UCSD-AML1 (cell line): Measurements from ENCODE around the gene DAB2IP.

Experiments used
- DNase-seq: peaks from one replicate; lab custom pipeline; 2025; ENCODE audit not compliant: unreplicated experiment; lab: John Stamatoyannopoulos, UW

DAB2IP gene

DNA sequence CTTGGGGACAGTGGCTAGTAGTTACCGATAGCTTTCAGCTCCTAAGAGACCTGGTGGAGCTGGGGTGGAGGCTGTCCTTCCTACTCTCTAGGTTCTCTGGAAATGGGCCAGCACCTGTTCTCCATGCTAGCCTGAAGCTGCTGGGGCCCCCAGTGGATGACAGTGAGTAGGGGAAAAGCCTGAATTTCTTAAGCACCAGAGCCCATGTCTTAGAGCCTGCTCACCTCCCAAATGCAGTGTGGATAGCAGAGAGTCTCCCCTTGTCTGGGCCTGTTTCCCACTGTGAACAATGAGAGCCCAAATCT lies 105.8 kb downstream of the DAB2IP start:
- no peak for DNase-seq

DNA sequence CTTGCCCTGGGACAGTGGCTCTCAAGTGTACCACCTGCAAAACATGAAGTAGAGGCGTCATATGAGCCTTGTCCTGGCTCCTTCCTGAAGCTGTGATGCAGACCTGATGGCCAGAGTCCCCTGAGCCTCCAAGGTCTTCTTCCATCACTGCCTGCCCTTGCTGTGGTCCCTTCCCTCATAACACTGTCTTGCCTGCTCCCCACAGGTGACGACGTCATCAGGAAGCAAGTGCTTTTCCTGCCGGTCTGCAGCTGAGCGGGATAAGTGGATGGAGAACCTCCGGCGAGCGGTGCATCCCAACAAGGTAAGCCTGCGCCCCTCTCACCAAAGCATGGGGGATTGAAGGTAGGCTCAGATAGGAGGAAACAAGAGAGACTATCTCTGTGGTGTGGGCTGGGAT lies 107.3 kb downstream of the DAB2IP start:
- DNase-seq = no peak

DNA sequence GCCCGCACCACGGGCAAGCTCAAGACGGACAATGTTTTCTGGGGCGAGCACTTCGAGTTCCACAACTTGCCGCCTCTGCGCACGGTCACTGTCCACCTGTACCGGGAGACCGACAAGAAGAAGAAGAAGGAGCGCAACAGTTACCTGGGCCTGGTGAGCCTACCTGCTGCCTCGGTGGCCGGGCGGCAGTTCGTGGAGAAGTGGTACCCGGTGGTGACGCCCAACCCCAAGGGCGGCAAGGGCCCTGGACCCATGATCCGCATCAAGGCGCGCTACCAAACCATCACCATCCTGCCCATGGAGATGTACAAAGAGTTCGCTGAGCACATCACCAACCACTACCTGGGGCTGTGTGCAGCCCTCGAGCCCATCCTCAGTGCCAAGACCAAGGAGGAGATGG lies 108.6 kb downstream of the DAB2IP start:
- DNase-seq = no peak

DNA sequence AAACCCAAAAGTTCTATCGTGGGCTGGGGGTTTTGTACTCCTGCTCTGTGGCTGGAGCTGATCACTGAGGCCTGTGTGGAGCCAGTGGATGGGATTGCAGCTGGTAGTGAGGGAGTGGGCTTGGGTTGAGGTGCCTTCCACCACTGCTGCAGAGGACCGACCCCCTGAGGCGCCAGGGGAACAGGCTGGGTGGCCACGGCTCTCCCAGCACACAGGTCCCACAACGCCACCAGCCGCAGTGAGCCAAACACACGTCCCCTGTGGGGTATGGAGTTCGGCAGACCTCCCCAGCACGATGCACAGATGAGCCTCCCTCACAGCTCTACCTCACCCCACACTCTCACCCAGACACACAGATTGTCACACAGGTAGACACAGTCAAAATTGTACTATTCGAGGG lies 109.1 kb downstream of the DAB2IP start:
- no peak for DNase-seq

DNA sequence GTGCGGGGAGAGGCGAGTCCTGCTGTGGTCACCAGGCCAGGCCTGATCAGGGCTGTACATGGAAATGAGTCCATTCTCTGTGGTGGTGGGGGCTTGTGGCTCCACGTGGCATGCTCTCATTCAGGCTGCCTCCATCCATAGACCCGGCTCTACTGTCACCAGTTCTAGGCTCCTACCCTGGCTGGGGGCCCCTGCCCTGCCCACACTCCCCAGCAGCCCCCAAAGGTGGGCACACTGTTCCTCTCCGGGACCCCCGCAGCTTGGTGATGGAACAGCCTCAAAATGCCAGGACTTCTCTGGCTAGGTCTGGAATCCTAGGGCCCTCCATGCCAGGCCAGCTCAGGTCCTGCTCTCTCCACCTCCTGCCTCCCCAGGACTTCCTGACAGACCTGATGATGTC lies 111.7 kb downstream of the DAB2IP start:
- DNase-seq = no peak

DNA sequence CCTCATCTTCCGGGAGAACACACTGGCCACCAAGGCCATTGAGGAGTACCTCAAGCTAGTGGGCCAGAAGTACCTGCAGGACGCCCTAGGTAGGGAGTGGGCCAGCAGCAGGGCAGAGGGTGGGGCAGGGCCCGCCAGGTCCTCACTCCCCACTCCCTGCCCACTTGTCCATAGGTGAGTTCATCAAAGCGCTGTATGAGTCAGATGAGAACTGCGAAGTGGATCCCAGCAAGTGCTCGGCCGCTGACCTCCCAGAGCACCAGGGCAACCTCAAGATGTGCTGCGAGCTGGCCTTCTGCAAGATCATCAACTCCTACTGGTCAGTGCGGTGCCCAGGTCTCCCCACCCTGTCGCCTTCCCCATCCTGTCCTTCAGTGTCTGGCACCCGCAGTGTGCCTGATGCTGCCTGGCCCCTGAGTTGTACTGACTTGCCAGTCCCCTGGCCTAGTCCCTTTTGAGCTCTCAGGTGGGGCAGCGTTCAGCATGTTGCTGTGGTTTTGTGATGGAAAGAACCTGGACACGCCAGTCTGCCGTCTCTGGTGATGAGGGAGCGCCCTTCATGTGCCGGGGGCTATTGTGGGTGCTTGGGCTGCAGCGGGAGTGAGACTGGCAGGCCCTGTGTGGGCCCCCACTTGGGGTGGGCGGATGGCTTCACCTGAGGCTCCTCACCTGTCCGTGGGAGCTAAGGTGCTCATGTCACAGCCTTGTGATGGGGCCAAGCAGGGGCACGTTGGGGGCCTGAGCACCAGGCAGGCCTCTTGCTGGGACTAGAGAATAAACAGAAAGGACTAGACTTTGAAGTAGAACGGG lies 112.3 kb downstream of the DAB2IP start:
- DNase-seq = no peak

DNA sequence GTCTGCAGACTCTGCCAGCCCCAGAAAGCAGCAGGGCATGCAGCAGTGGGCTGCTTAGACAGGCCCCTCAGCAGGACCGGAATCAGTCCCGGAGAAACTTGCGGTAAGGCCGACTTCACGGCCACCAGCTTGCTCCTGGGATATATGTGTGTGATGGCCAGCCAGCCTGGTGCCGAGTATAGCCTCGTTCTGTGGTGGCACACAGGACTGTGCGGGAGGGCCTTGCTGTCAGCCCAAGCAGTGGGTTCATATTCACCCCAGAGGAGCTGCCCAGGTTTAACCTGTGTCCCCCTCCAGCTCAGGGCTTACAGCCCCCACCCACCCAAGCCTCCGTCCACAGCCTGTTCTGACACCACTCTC lies 112.9 kb downstream of the DAB2IP start:
- no peak for DNase-seq

DNA sequence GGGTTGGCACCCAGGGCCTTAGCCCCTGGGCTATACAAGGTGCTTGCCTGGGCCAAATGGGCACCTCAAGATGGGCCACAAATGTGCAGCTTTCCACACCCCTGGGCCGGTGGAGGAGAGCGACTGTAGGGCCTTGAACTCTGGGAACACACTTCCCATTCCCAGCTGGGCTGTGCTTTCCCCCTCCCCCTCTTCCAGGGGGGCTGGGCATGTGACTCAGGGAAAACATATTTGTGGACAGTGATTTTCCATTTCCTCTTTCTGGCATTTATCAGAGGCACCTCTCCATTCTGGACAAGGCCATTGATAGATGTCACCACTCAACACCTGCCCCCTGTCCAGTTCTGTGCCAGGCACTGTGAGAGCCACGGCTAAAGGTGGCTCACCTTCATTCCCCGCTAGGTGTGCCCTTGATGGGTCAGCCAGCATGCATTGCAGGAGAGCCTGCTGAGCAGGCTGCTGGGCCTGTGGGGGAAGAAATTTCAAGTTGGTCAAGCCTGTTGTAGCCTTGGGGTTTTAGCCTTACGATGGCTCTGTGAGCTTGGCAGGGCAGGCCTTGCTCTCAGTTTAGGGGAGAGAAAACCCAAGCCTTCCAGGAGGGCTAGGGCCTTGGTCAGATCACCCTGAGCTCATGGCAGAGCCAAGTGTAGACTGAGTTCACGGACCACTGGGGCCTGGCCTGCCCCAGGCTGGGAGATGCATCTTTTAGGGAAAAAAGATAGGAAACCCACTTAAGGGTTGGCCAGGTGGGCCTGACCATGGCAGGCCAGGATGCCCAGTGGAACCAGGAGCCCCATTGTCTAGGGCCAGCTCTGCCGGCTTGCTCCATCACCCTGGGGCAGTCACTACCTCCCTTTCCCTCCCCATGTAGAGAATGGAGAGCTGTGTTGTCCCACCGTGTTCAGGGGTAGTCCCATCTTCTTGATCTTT lies 113.9 kb downstream of the DAB2IP start:
- no peak for DNase-seq

DNA sequence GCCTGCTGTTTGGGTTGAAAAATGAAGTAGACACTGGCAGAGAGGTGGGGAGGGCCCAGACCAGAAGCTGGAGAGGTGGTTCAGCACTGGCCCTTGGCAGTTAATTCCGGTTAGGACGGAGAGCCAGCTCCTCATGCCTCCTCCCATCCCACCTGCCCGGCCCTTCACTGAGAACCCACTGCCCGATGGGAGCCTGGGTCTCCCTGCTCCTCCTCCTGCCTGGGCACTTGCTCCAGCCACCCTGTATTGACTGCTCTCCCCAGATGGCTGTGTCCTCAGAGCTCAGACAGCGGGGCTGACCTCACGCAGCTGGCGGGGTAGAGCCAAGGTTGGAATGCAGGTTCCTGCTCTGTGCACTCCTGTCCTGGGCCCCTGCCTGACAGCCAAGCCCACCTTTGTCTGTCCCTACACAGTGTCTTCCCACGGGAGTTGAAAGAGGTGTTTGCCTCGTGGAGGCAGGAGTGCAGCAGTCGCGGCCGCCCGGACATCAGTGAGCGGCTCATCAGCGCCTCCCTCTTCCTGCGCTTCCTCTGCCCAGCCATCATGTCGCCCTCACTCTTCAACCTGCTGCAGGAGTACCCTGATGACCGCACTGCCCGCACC lies 114.7 kb downstream of the DAB2IP start:
- no peak for DNase-seq

DNA sequence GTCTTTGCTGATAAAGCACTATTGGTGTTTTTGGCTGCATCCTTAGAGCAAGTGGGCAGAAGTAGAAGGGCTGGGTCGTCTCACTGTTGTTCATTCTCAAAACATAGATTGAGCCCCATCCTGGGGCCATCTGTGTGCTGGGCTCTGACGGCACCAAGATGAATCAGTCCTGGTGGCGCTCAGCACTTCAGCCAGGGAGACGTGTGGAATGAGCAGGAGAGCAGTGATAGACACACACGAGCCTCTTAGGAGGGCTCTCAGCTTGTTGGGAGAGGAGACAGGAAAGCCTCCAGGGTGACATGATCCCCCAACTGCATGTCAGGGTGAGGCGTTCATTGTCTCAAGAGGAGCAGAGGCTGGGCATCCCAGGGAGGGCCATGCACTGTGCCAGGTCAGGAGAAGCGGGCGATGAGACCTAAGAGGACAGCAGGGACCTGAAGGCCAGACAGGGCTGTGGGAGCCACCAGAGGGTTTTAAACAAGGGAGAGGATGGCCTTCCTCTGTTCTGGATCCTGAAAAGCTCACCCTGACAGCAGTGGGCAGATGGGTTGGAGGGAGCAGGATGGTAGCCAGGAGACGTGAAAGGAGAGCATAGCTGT lies 115.8 kb downstream of the DAB2IP start:
- no peak for DNase-seq

DNA sequence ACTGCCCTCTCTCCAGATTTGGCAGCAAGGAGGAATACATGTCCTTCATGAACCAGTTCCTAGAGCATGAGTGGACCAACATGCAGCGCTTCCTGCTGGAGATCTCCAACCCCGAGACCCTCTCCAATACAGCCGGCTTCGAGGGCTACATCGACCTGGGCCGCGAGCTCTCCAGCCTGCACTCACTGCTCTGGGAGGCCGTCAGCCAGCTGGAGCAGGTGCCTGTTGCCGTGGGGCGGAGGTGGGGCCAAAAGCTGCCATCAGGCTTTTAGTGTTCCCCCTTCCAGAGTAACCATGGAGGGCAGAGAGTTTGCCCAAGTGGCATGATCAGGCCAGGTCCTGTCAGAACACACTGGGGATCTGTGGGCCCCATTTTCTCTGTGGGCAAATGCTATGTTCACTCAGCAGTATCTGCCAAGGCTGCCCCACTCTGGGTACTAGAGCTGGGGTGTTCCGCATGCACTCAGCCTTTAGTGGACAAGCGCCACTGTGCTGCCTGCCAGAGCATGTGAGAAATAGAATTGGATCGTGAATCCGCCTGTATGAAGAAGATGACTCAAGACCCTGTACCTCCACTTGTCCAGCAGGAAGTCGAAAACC lies 117.1 kb downstream of the DAB2IP start:
- no peak for DNase-seq

DNA sequence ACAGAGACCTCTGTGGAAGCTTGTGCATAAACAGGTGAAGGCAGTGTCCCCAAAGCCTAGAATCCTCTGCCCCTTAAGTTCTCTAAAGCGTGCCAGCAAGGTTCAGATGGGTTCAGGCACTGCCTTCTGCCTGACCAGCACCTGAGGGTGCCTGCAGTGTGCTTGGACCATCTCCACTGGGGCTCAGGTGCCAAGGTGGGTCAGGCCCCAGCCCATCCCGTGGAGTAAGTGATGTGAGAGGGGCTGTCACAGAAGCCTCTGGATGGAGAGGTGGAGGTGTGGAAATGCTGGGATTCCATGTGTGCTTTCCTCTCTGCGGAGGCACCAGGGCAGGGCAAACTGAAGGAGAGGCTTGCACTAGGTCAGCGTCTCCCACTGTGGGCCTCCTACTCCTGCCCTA lies 118.5 kb downstream of the DAB2IP start:
- DNase-seq = no peak

DNA sequence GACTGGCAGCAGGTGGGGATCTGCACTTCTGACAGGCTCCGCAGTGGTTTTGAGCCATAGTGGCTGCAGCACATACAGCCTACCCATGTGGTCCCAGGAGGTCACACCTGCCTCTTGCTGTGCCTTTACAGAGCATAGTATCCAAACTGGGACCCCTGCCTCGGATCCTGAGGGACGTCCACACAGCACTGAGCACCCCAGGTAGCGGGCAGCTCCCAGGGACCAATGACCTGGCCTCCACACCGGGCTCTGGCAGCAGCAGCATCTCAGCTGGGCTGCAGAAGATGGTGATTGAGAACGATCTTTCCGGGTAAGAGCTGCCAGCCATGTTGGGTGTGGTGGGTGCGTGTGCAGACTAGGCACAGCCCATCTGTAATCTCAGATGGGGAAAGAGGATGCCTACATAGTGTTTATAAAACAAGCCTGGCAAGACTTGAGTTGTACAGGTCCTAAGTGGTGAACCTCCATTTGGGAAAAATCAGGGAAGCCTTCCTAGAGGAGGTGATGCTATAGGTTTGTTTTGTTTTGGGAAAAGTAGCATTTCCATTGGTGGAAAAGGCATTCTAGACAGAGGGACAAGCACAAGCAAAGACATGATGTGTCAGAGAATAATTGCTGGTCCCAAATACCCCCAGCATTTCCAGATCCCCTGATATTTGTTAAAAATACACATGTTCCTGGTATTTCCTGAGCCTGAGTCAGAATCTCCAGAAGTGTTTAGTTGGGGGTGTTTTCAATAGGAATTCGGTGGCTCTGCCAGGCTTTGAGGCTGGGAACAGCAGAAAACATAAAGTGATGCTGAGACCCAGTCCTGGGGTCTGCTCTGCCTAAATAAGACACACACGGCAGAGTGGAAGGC lies 119.2 kb downstream of the DAB2IP start:
- no peak for DNase-seq

DNA sequence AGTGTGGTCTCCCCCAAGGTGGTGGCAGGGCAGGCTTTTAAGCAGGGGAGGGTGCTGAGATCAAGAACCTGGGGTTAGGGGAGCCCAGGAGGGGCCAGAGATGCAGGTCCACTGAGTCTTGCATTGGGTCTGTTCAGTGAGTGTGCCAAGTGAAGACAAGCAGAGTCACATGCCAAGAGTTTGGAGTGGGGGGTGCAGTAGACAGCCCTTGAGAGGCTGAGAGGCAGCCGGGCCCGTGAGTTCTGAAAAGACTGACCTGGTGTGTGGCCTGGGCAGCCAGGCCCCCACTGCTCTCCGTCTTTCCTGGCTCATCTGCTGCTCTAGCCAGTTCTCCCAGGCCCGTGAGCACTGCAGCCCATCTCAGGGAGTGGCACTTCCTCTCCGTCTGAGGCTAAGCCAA lies 120.0 kb downstream of the DAB2IP start:
- no peak for DNase-seq

DNA sequence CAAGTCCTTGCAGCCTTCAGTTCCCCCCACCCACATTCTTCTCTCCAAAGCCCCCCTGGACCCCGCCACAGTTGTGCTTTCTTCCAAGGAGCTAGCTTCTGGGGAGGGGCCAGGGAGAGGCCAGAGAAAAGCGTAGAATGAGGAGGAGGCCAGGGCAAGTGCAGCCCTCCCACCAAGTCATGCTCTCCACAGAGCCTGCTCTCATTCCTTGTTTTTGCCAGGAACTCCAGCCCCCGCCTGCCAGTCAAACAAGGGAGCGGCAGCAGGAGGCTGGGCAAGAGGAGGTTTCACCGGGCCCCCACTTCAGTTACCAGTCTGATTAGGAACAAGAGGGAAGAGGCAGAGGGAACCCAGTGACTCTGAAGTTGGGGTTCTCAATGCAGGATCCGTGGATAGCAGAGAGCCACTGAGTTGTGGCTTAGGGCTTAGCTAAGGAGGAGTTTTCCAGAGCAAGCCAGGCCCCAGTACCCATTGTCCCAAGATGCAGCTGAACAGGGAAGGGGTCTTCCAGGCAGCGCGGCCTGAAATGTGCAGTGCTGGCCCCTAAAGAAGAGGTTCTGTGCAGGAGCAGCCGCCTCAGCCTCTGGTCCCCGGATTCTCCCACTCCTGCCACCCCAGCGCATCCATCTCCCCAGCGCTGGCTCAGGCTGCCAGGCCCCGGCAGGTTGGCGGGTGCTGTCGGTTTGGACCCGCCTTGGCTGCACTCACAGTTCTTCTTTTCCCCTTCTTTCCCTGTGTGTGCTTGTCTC lies 120.6 kb downstream of the DAB2IP start:
- no peak for DNase-seq

DNA sequence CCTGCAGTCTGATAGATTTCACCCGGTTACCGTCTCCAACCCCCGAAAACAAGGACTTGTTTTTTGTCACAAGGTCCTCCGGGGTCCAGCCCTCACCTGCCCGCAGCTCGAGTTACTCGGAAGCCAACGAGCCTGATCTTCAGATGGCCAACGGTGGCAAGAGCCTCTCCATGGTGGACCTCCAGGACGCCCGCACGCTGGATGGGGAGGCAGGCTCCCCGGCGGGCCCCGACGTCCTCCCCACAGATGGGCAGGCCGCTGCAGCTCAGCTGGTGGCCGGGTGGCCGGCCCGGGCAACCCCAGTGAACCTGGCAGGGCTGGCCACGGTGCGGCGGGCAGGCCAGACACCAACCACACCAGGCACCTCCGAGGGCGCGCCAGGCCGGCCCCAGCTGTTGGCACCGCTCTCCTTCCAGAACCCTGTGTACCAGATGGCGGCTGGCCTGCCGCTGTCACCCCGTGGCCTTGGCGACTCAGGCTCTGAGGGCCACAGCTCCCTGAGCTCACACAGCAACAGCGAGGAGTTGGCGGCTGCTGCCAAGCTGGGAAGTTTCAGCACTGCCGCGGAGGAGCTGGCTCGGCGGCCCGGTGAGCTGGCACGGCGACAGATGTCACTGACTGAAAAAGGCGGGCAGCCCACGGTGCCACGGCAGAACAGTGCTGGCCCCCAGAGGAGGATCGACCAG lies 121.3 kb downstream of the DAB2IP start:
- DNase-seq = no peak

DNA sequence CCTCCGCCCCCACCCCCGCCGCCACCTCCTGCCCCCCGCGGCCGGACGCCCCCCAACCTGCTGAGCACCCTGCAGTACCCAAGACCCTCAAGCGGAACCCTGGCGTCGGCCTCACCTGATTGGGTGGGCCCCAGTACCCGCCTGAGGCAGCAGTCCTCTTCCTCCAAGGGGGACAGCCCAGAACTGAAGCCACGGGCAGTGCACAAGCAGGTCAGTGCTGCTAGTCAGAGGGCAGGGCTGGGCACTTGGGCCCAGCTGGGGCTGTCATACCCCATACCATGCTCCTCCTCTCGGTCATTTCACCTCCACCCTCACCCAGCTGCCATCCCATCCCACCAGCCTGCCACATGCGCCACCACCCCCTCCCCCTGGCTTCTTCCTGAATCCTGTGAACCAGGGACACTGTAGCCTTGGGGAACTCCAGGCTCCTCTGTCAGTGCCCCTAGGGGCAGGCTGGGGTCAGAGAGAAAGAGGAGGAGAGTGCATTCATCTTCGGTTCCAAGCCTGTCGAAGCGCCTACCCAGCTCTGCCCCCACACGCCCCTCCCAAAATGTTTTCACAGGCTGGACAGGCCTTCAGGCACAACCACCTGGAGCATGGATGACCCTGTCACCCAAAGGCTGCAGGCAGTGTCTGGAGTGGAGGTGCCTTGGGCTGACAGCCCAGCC lies 122.0 kb downstream of the DAB2IP start:
- DNase-seq = no peak

DNA sequence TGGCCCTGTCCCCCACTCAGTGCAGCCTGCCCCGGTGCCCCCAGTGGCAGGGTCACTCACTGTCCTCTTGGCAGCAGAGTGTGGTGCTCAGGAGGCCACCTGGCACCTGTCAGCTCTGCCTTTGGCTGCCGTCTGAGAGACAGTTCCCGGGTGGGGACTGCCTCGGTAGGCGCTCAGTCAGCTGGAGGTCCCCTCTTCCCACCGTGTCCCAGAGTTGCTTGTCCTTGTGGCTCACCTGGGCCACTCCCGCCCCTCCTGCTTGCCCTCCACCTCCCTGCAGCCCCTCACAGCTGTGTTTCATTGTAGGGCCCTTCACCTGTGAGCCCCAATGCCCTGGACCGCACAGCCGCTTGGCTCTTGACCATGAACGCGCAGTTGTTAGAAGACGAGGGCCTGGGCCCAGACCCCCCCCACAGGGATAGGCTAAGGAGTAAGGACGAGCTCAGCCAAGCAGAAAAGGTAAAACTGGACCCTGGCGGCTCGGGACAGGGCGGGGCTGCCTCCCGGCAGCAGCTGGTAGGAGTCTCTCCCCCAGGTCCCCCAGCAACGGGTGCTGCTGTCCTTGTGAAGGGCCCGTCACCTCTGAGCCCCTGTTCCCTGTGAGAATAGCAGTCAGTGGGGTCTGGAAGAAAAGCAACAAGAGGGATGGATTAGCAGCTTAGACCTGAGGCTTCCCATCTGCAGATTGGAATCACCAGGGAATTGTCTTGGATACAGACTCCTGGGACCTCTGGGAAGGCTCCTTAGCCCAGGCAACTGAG lies 122.7 kb downstream of the DAB2IP start:
- DNase-seq = no peak
